Calu3 (cell line): ENCODE results near the gene DUSP12. TPM values are rescaled to one million over a fixed set of nuclear protein-coding genes. Genes with fewer than 3 reads are reported as not detected.

Source experiments
- BruUV-seq: library from RNA; stranded (reverse); fragments of 400-500 nt; replicated peaks from 2 replicates; lab custom pipeline; 2021; lab: Mats Ljungman, UMichigan
- CTCF ChIA-PET: fragments of 300-600 bp; sonication (Branson Sonifier 250); formaldehyde crosslinking; loops from one replicate; lab custom pipeline; 2022; ENCODE audit warnings: antibody characterized with exemption; lab: Charles Lee
- DNase-seq: peaks from one replicate; pipeline ENCODE4 v3.0.0; 2022
- H3K27ac Mint-ChIP-seq: one replicate; pipeline ENCODE4 v1.8.0; 2022; ENCODE audit warnings: mixed read lengths; ENCODE audit not compliant: unreplicated experiment
- H3K27me3 Mint-ChIP-seq: one replicate; pipeline ENCODE4 v1.8.0; 2022; ENCODE audit warnings: mixed read lengths; ENCODE audit not compliant: unreplicated experiment
- H3K36me3 Mint-ChIP-seq: one replicate; pipeline ENCODE4 v1.8.0; 2022; ENCODE audit warnings: mild to moderate bottlenecking, moderate library complexity, mixed read lengths; ENCODE audit not compliant: insufficient read depth, unreplicated experiment
- H3K4me1 Mint-ChIP-seq: one replicate; pipeline ENCODE4 v1.8.0; 2022; ENCODE audit warnings: mild to moderate bottlenecking, low read depth, mixed read lengths; ENCODE audit not compliant: unreplicated experiment
- H3K4me3 Mint-ChIP-seq: one replicate; pipeline ENCODE4 v1.8.0; 2022; ENCODE audit warnings: mild to moderate bottlenecking, low read depth, moderate library complexity, mixed read lengths; ENCODE audit not compliant: unreplicated experiment
- H3K9me3 Mint-ChIP-seq: one replicate; pipeline ENCODE4 v1.8.0; 2022; ENCODE audit warnings: low read depth, mixed read lengths; ENCODE audit not compliant: unreplicated experiment
- CTCF ChIP-seq: fragments of 200-600 bp; IDR thresholded peaks from one replicate; pipeline ENCODE4 v1.8.0; 2022; ENCODE audit warnings: antibody characterized with exemption; ENCODE audit not compliant: unreplicated experiment
- intact Hi-C: fragments of 100-400 bp; cut with micrococcal nuclease; formaldehyde crosslinking; loops from one replicate; pipeline ENCODE4 v1.10.0; 2022; ENCODE audit not compliant: unreplicated experiment
- total RNA-seq: library from RNA; stranded (reverse); gene quantifications from 2 replicates; pipeline ENCODE4 v1.2.3, GENCODE V29; 2022

The DUSP12 gene
- total RNA-seq, 1 experiment from 2014 or later: 38.3 TPM

DNA sequence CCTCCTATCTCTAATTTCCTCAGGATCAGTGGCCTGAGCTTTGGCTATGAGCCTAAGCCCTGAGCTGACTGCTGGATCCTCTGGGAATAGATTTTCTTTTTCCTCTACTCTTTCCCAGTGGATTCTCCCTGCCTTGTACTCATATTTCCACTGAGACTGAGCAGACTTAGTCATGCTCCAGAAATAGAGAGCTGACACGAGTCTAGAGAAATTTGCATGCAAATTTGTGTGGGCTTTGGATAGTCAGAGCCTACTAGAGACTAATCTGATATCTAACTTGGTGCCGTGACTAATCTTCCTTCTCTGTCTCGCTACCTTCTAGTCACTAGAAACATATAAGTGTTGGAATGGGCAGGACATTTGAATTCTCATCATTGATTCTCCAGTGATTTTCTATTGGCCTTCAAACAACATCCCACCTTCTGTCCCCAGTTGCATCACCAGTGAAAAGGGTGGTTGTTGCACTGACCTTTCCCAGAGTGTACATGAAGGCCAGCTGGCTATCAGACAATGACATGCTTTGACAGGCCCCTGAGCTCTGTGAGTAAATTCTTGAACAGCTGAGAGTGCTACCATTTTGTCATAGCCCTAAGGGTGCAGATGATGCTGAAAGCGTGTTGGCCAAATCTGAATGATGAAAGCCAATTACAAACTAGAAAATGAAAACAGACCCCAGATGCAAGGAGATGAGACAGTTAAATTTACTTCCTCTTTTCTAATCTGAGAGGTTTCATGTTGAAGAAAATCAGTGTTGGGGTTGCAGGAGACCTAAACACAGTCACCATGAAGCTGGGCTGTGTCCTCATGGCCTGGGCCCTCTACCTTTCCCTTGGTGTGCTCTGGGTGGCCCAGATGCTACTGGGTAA lies 42.9 kb upstream of the DUSP12 start, which contains the start of gene FCRLA:
Gene FCRLA, plus strand, starts transcription at position 748 of the 866 bp plus-strand sequence. Its CDS starts 36 bp downstream, at position 784.
- intact Hi-C loops: no loop called here
- no peaks in the 10 kb centered on the region for H3K27me3 Mint-ChIP-seq
- no peak within 1 kb of the TSS for H3K27ac Mint-ChIP-seq
- no peak for TF ChIP-seq CTCF
- BruUV-seq: no TSS peak
- CTCF ChIA-PET: interaction anchor here (0.9 kb wide), 1 partner anchor 15 kb away, joined by 3 read pairs; no protein-coding TSS in a partner anchor
- peaks cover 12% of the 10 kb centered on the region for H3K4me1 Mint-ChIP-seq
- DNase-seq: no peak
- H3K9me3 Mint-ChIP-seq: no peaks in the 10 kb centered on the region
- no peak within 1 kb of the TSS for H3K4me3 Mint-ChIP-seq
- H3K36me3 Mint-ChIP-seq: no peaks in the 10 kb centered on the region

- TF ChIP-seq CTCF: no peak
- intact Hi-C loops: no loop called here
- Mint-ChIP-seq H3K27ac (no peak overlapping the region), H3K9me3 (no peaks in the 10 kb centered on the region), H3K4me3 (no peak overlapping the region), H3K4me1 (peaks cover 4% of the 10 kb centered on the region), H3K27me3 (no peaks in the 10 kb centered on the region), H3K36me3 (no peaks in the 10 kb centered on the region)
- BruUV-seq: no TSS peak
- CTCF ChIA-PET: no interaction called here
- no peak for DNase-seq
These were observed 42.1 kb upstream of the DUSP12 start for GRCh38 chr1:161707503-161707902.

DNA sequence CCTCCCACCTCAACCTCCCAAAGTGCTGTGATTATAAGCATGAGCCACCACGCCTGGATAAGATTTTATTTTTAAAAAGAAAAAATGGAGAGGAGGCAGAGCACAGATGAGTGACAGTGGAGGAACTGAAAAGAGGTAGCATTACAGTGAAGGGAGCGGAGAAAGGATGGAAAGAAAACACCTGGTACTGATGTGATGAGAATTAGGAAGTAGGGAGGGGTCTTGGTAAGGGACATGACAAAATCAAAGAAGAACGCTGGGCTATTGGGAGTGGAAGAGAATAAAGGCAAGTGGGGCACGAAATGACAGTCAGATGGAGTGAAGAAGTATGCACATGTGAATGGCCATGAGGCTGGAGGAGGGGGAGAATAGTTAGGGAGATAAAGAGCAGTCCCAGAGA lies 40.2 kb upstream of the DUSP12 start:
- Mint-ChIP-seq H3K4me1 (no peaks in the 10 kb centered on the region), H3K27ac (no peak overlapping the region), H3K27me3 (no peaks in the 10 kb centered on the region), H3K36me3 (no peaks in the 10 kb centered on the region), H3K9me3 (no peaks in the 10 kb centered on the region), H3K4me3 (no peak overlapping the region)
- no peak for DNase-seq
- CTCF ChIA-PET: no interaction called here
- intact Hi-C loops: no loop called here
- BruUV-seq: no TSS peak
- TF ChIP-seq CTCF: no peak

GRCh38 chr1:161710560-161710959 lies 39.0 kb upstream of the DUSP12 start:
- Mint-ChIP-seq H3K4me1 (no peaks in the 10 kb centered on the region), H3K4me3 (no peak overlapping the region), H3K36me3 (no peaks in the 10 kb centered on the region), H3K27me3 (peaks cover 11% of the 10 kb centered on the region), H3K27ac (no peak overlapping the region), H3K9me3 (no peaks in the 10 kb centered on the region)
- intact Hi-C loops: no loop called here
- CTCF ChIA-PET: no interaction called here
- no TSS peak for BruUV-seq
- TF ChIP-seq CTCF: no peak
- DNase-seq: no peak
